Measurements from ENCODE around the gene ZNF367. TPM values are rescaled to one million over a fixed set of nuclear protein-coding genes. Genes with fewer than 3 reads are reported as not detected.

ZNF367 gene
- total and polyA plus RNA-seq, 2 experiments from 2014 or later, result 2.5 to 12.3 TPM

GRCh38 chr9:96418920-96419690, 935 bp upstream of the ZNF367 start:
- Histone ChIP-seq H3K4me2 (peak overlapping the region; percentile 93), H3K79me2 (replicated peaks; ENCODE audit: insufficient read depth) (peaks cover 29% of the 10 kb centered on the region), H4K20me1 (replicated peaks; ENCODE audit: insufficient read depth) (peaks cover 14% of the 10 kb centered on the region; the same call in 1 of the 2 replicates), H3K4me1 (ENCODE audit: insufficient read depth) (peaks cover 24% of the 10 kb centered on the region), H3K27ac (ENCODE audit: low read depth) (peak overlapping the region; percentile 98), H3K27me3 (ENCODE audit: insufficient read depth) (no peaks in the 10 kb centered on the region), H3K36me3 (ENCODE audit: insufficient read depth) (no peaks in the 10 kb centered on the region), H2AFZ (peak overlapping the region; percentile 25; the same call in 1 of the 2 replicates), H3K9me2 (ENCODE audit: insufficient read depth) (no peaks in the 10 kb centered on the region), H3K4me3 (peak overlapping the region; percentile 55), H3F3A (replicated peaks; ENCODE audit: low read depth) (0 out of 2 replicates have a peak, but pooled peaks cover 4% of the 10 kb centered on the region)
- Mint-ChIP-seq H3K4me1 (peaks cover 37% of the 10 kb centered on the region), H3K4me3 (peak overlapping the region; percentile 88), H3K27ac (peak overlapping the region; percentile 95), H3K9me3 (no peaks in the 10 kb centered on the region), H3K27me3 (ENCODE audit: insufficient read depth, low read depth, poor library complexity) (peaks cover 18% of the 10 kb centered on the region), H3K36me3 (ENCODE audit: low read depth) (peaks cover 6% of the 10 kb centered on the region; the same call in 2 of the 3 replicates)
- TF ChIP-seq CREB1 (CRISPR knock-in tag; IDR thresholded peaks at IDR 0.05; ENCODE audit: low read depth) (peak; percentile 11; the same call in 1 of the 2 replicates), POLR2AphosphoS5 (IDR thresholded peaks at IDR 0.05; ENCODE audit: low read depth) (peak; percentile 40; the same call in 1 of the 2 replicates), ZNF114 (CRISPR knock-in tag; IDR thresholded peaks at IDR 0.05) (no peak), ZNF462 (CRISPR knock-in tag; IDR thresholded peaks at IDR 0.05) (no peak), CTCF (conservative IDR thresholded peaks at IDR 0.05; ENCODE audit: low read depth in 2 of 2) (no peak), JUNB (IDR thresholded peaks at IDR 0.05; ENCODE audit: unreplicated experiment) (no peak), STAT1 (IDR thresholded peaks at IDR 0.05; ENCODE audit: unreplicated experiment) (no peak)
- ATAC-seq (peak; percentile 58), DNase-seq (ENCODE audit: low spot score) (peak; percentile 78)
